ENCODE measurements around the gene CCSER2. TPM values are rescaled to one million over a fixed set of nuclear protein-coding genes. Genes with fewer than 3 reads are reported as not detected.
A peak's percentile ranks its signal among the peaks of the same experiment; 100 is the strongest.
"Not testable (repeated sequence)": the region's sequence is repeated elsewhere in the genome, so short reads cannot be mapped to it uniquely, and the experiment has no call there.

Gene CCSER2
- total and polyA plus RNA-seq, 4 donors: 54.1 to 108 (median 66.8) TPM

DNA sequence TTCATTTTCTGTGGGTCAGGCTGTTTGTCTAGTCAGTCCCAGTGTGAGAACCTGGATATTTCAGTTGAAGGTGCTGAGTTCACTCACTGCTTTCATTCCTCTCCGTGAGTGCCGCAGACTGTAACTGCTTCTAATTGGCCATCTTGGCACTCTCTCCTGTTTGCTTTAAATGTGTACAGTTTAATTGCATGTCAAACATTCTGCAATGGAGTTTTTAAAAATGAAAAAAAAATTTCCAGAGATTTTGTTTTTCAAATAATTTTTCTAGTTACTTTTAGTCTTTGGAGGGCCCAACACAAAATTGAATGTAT, 87.8 kb downstream of the CCSER2 start:
- H3K27me3 ChIP-seq (ENCODE audit: control insufficient read depth, insufficient read depth, low read length): no peaks in the 10 kb centered on the region
- WGBS (ENCODE audit: insufficient coverage): no CpG with 5 or more reads among the region's 2 CpGs
- peaks cover 4% of the 10 kb centered on the region for H3K9me3 ChIP-seq (ENCODE audit: control insufficient read depth, insufficient read depth, low read length)
- no peak for DNase-seq (ENCODE audit: low read depth in 4 of 6, low spot score in 6 of 6)
- peaks cover 5% of the 10 kb centered on the region for H3K36me3 ChIP-seq (ENCODE audit: control insufficient read depth, insufficient read depth, low read length)
- H3K27ac ChIP-seq (ENCODE audit: low read depth, low read length): no peak overlapping the region
- H3K4me1 ChIP-seq (ENCODE audit: control insufficient read depth, insufficient read depth, low read length): no peaks in the 10 kb centered on the region
- H3K4me3 ChIP-seq (ENCODE audit: low read depth, low read length): no peak overlapping the region

DNA sequence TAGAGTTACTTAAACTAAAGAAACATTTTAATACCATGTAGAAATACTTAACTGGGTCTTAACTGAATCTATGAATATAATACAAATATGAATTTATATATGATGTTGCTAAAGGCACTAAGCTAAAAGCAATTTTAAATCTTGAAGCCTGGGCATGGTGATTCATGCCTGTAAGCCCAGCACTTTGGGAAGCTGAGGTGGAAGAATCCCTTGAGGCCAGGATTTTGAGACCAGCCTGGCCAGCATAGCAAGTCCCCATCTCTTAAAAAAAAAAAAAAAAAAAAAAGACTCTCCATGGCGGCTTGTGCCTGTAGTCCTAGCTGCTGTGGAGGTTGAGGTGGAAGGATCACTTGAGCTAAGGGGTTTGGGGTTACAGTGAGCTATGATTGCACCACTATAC, 95.3 kb downstream of the CCSER2 start:
- H3K4me3 ChIP-seq (ENCODE audit: low read depth, low read length): no peak overlapping the region
- no CpG with 5 or more reads among the region's 1 CpG for WGBS (ENCODE audit: insufficient coverage)
- peaks cover 3% of the 10 kb centered on the region for H3K36me3 ChIP-seq (ENCODE audit: control insufficient read depth, insufficient read depth, low read length)
- H3K9me3 ChIP-seq (ENCODE audit: control insufficient read depth, insufficient read depth, low read length): no peaks in the 10 kb centered on the region
- no peak for DNase-seq (ENCODE audit: low read depth in 4 of 6, low spot score in 6 of 6)
- peaks cover 6% of the 10 kb centered on the region for H3K4me1 ChIP-seq (ENCODE audit: control insufficient read depth, insufficient read depth, low read length)
- peak overlapping the region; percentile 89 for H3K27ac ChIP-seq (ENCODE audit: low read depth, low read length)
- no peaks in the 10 kb centered on the region for H3K27me3 ChIP-seq (ENCODE audit: control insufficient read depth, insufficient read depth, low read length)

DNA sequence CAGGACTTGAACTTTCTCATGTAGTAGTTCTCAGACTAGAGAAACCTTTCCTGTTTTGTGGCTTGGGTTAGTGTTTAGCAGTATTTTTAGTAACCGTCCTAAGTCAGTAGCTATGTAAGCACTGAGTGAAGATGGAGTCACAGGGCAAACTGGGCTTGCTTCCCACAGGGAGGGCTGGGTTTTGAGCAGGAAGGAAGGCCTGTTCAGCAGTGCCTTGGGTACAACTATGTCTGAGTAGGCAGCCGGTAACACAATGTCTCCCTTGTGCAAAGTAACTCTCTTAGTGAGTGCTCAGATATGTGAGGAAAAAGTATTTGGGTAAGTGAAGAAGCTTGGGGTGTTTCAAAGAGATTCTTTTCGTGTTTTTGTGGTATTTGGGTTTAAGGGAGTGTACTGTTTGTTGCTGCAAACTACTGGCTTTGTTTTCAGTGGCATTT, 96.4 kb downstream of the CCSER2 start:
- H3K36me3 ChIP-seq (ENCODE audit: control insufficient read depth, insufficient read depth, low read length): peaks cover 3% of the 10 kb centered on the region
- H3K9me3 ChIP-seq (ENCODE audit: control insufficient read depth, insufficient read depth, low read length): no peaks in the 10 kb centered on the region
- peak; percentile 43 to 87 (median 71) for DNase-seq (ENCODE audit: low read depth in 4 of 6, low spot score in 6 of 6)
- H3K27me3 ChIP-seq (ENCODE audit: control insufficient read depth, insufficient read depth, low read length): no peaks in the 10 kb centered on the region
- H3K27ac ChIP-seq (ENCODE audit: low read depth, low read length): peak overlapping the region; percentile 89
- WGBS (ENCODE audit: insufficient coverage): 13% methylated on average over 3 of the region's 3 CpGs
- H3K4me3 ChIP-seq (ENCODE audit: low read depth, low read length): peak overlapping the region; percentile 32
- H3K4me1 ChIP-seq (ENCODE audit: control insufficient read depth, insufficient read depth, low read length): peaks cover 6% of the 10 kb centered on the region

DNA sequence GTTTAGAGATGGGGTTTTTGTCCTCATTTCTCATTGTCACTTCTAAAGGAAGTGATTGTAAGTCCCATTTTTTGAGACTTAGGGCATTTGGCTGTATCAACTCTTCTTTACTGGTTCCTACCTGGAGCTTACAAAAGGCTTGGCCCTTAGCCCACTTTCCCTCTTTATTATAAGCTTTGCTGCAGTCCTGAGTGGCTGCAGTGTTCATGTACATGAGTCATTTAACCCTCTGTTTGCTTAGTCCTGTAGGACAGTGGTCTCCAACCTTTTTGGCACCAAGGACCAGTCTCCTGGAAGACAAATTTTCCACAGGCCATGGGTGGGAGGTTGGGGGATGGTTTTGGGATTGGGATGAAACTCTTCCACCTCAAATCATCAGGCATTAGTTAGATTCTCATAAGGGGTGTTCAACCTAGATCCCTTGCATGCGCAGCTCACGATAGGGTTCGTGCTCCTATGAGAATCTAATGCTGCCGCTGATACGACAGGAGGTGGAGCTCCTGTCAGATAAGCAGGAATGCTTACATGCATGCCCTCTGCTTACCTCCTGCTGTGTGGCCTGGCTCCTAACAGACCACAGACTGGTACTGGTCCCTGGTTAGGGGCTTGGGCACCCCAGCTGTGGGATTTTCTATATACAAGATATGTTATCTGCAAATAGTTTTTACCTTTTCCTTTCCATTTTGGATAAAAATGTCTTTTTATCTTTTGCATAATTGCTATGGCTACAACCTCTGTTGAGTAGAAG, 99.7 kb downstream of the CCSER2 start:
- Histone ChIP-seq H3K4me3 (ENCODE audit: low read depth, low read length) (no peak overlapping the region), H3K4me1 (ENCODE audit: control insufficient read depth, insufficient read depth, low read length) (peaks cover 6% of the 10 kb centered on the region), H3K36me3 (ENCODE audit: control insufficient read depth, insufficient read depth, low read length) (no peaks in the 10 kb centered on the region), H3K27ac (ENCODE audit: low read depth, low read length) (no peak overlapping the region), H3K9me3 (ENCODE audit: control insufficient read depth, insufficient read depth, low read length) (no peaks in the 10 kb centered on the region), H3K27me3 (ENCODE audit: control insufficient read depth, insufficient read depth, low read length) (no peaks in the 10 kb centered on the region)
- DNase-seq (ENCODE audit: low read depth in 4 of 6, low spot score in 6 of 6): no peak
- 94% methylated on average over 5 of the region's 5 CpGs for WGBS (ENCODE audit: insufficient coverage)

DNA sequence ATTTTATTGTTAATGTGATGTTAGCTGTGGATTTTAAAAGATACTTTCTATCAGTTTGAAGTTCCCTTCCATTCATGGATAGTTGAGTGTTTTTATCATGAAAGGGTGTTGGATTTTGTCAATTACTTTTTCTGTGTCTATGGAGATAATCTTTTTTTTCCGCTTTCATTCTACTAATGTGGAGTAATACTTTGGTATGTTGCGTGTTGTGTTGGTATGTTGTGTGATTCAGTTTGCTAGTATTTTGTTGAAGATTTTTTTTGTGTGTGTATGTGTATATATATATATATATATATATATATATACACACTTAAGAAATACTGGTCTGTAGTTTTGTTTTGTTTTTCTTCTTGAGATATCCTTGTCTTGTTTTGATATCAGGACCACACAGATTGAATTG, 100.3 kb downstream of the CCSER2 start:
- no peaks in the 10 kb centered on the region for H3K36me3 ChIP-seq (ENCODE audit: control insufficient read depth, insufficient read depth, low read length)
- peaks cover 6% of the 10 kb centered on the region for H3K4me1 ChIP-seq (ENCODE audit: control insufficient read depth, insufficient read depth, low read length)
- no peaks in the 10 kb centered on the region for H3K27me3 ChIP-seq (ENCODE audit: control insufficient read depth, insufficient read depth, low read length)
- no peak overlapping the region for H3K4me3 ChIP-seq (ENCODE audit: low read depth, low read length)
- H3K9me3 ChIP-seq (ENCODE audit: control insufficient read depth, insufficient read depth, low read length): no peaks in the 10 kb centered on the region
- no peak for DNase-seq (ENCODE audit: low read depth in 4 of 6, low spot score in 6 of 6)
- no CpG with 5 or more reads among the region's 2 CpGs for WGBS (ENCODE audit: insufficient coverage)
- H3K27ac ChIP-seq (ENCODE audit: low read depth, low read length): no peak overlapping the region

DNA sequence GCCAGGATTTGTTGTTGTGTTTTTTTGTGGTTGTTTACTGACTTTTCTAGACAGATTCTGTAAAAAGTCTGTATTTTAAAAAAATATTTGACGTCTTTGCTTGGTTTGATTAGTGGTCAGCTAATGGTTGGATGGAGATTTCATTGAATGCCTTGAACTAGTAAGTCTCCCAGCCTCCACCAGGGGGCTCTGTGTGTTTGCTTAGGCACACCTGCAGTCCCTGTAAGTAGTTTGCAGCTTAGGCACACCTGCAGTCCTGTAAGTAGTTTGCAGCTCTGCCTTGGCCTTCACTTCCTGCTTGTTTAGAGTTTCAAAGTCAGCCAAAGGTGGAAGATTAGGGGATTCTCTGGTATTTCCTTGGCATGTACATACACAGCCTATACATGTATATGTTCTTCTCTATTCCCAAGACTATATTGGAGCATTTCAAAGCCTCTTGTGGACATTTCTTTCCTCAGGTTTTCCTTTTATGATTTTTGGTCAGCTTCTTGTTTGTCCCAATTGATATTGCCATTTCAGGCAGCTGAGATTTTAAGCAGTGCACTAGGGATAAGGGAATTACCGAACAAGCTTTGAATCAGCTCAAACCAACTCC, 101.6 kb downstream of the CCSER2 start:
- peak in 2 of 6 donors; percentile 25 to 36 for DNase-seq (ENCODE audit: low read depth in 4 of 6, low spot score in 6 of 6)
- 100% methylated on average over 1 of the region's 2 CpGs for WGBS (ENCODE audit: insufficient coverage)
- Histone ChIP-seq H3K36me3 (ENCODE audit: control insufficient read depth, insufficient read depth, low read length) (no peaks in the 10 kb centered on the region), H3K4me3 (ENCODE audit: low read depth, low read length) (no peak overlapping the region), H3K9me3 (ENCODE audit: control insufficient read depth, insufficient read depth, low read length) (no peaks in the 10 kb centered on the region), H3K27me3 (ENCODE audit: control insufficient read depth, insufficient read depth, low read length) (no peaks in the 10 kb centered on the region), H3K4me1 (ENCODE audit: control insufficient read depth, insufficient read depth, low read length) (peaks cover 4% of the 10 kb centered on the region), H3K27ac (ENCODE audit: low read depth, low read length) (no peak overlapping the region)

DNA sequence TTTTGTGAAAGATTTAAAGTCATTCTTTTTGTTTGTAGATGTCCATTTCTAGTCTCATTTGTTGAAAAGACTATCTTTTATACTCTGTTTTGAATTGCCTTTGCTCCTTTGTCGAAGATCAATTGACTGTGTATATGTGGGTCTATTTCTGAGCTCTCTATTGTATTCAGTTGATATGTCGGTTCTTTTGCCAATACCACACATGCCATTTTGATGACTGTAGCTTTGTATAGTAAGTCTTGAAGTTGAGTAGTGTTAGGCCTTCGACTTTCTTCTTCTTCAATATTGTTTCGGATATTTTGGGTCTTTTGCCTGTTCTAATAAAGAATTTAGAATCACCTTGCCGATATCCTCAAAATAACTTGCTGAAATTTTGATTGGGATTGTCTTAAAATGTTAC, 104.5 kb downstream of the CCSER2 start:
- Histone ChIP-seq H3K4me1 (ENCODE audit: control insufficient read depth, insufficient read depth, low read length) (peaks cover 4% of the 10 kb centered on the region), H3K27ac (ENCODE audit: low read depth, low read length) (no peak overlapping the region), H3K4me3 (ENCODE audit: low read depth, low read length) (no peak overlapping the region), H3K9me3 (ENCODE audit: control insufficient read depth, insufficient read depth, low read length) (no peaks in the 10 kb centered on the region), H3K27me3 (ENCODE audit: control insufficient read depth, insufficient read depth, low read length) (no peaks in the 10 kb centered on the region), H3K36me3 (ENCODE audit: control insufficient read depth, insufficient read depth, low read length) (no peaks in the 10 kb centered on the region)
- DNase-seq (ENCODE audit: low read depth in 4 of 6, low spot score in 6 of 6): no peak
- WGBS (ENCODE audit: insufficient coverage): no CpG with 5 or more reads among the region's 5 CpGs

DNA sequence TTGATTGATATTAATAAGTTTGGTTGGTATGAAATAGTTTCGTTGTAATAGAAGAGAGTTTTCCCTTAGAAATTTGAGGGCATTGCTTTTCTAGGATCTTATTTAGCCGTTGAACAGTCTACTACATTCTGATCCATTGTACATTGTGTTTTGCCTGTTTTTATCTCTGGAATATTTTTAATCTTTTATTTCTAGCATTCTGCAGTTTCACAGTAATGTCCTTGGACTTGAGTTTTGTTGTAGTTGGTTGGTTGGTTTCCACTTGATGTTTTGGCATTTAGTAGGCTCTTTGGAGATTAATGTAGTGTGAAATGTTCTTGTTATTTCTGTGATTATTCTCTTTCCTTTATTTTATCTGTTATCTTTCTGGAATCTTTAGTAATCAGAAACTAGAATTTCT, 112.4 kb downstream of the CCSER2 start:
- H3K36me3 ChIP-seq (ENCODE audit: control insufficient read depth, insufficient read depth, low read length): no peaks in the 10 kb centered on the region
- no CpG with 5 or more reads among the region's 2 CpGs for WGBS (ENCODE audit: insufficient coverage)
- no peak overlapping the region for H3K4me3 ChIP-seq (ENCODE audit: low read depth, low read length)
- DNase-seq (ENCODE audit: low read depth in 4 of 6, low spot score in 6 of 6): no peak
- no peak overlapping the region for H3K27ac ChIP-seq (ENCODE audit: low read depth, low read length)
- no peaks in the 10 kb centered on the region for H3K9me3 ChIP-seq (ENCODE audit: control insufficient read depth, insufficient read depth, low read length)
- no peaks in the 10 kb centered on the region for H3K4me1 ChIP-seq (ENCODE audit: control insufficient read depth, insufficient read depth, low read length)
- H3K27me3 ChIP-seq (ENCODE audit: control insufficient read depth, insufficient read depth, low read length): no peaks in the 10 kb centered on the region

DNA sequence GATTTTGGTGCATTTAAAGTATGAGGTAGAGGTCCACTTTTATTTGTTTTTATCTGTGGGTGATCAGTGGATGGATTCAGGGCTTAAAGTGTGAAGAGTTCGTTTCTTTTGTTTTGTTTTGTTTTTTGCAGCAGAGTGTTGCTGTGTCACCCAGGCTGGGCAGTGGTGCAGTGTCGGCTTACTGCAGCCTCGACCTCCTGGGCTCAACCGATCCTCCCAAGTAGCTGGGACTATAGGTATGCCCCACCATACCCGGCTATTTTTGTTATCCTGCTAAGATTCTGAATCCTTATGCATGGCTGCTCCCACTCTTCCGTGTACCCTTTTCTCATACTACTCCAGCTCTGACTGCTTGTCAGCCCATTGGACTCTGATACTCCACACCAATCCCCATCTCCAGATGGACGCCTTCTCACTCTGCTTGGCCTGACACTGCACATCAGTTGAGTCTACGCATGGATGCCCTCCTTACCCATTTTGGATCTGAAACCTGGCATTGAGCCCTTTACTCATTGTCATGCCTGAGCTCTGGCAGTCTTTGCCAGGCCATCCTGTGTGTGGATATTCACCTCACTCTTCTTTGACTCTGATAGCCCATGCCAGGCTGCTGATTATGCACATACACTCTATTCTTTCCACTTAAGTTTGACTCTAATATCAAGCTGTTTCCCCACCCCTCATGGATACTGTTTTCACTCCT, 119.5 kb downstream of the CCSER2 start:
- no peaks in the 10 kb centered on the region for H3K4me1 ChIP-seq (ENCODE audit: control insufficient read depth, insufficient read depth, low read length)
- WGBS (ENCODE audit: insufficient coverage): 76% methylated on average over 8 of the region's 8 CpGs
- H3K27me3 ChIP-seq (ENCODE audit: control insufficient read depth, insufficient read depth, low read length): no peaks in the 10 kb centered on the region
- no peaks in the 10 kb centered on the region for H3K9me3 ChIP-seq (ENCODE audit: control insufficient read depth, insufficient read depth, low read length)
- no peaks in the 10 kb centered on the region for H3K36me3 ChIP-seq (ENCODE audit: control insufficient read depth, insufficient read depth, low read length)
- H3K4me3 ChIP-seq (ENCODE audit: low read depth, low read length): no peak overlapping the region
- H3K27ac ChIP-seq (ENCODE audit: low read depth, low read length): no peak overlapping the region
- peak in 2 of 6 donors; percentile 65 to 74 for DNase-seq (ENCODE audit: low read depth in 4 of 6, low spot score in 6 of 6)

DNA sequence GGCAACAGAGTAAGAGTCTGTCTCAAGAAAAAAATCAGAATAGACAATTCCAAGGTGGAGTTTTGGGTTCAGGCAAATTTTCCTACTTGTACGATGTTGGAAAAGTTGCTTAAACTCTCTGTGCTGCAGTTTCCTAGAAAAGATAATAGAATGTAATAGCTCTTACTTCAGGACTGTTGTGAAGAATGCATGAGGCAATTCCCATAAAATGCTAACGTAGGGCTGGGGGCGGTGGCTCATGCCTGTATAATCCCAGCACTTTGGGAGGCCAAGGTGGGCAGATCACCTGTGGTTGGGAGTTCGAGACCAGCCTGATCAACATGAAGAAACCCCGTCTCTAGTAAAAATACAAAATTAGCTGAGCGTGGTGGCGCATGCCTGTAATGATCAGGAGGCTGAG, 121.0 kb downstream of the CCSER2 start:
- not testable (repeated sequence) for DNase-seq (ENCODE audit: low read depth in 4 of 6, low spot score in 6 of 6); H3K4me3 ChIP-seq (ENCODE audit: low read depth, low read length); H3K27me3 ChIP-seq (ENCODE audit: control insufficient read depth, insufficient read depth, low read length); H3K4me1 ChIP-seq (ENCODE audit: control insufficient read depth, insufficient read depth, low read length); H3K9me3 ChIP-seq (ENCODE audit: control insufficient read depth, insufficient read depth, low read length); H3K36me3 ChIP-seq (ENCODE audit: control insufficient read depth, insufficient read depth, low read length); H3K27ac ChIP-seq (ENCODE audit: low read depth, low read length)
- 95% methylated on average over 4 of the region's 7 CpGs for WGBS (ENCODE audit: insufficient coverage)
